HG02970 (cell line): ENCODE results near the gene PVR.
"Not testable (repeated sequence)": the region's sequence is repeated elsewhere in the genome, so short reads cannot be mapped to it uniquely, and the experiment has no call there.

ENCODE experiments used
- ATAC-seq: cut with Tn5 transposase; IDR thresholded peaks from one replicate; pipeline ENCODE4 v1.9.1; 2021; ENCODE audit warnings: mild to moderate bottlenecking, moderate library complexity, moderate number of reproducible peaks; ENCODE audit not compliant: unreplicated experiment, low FRiP score

PVR gene

DNA sequence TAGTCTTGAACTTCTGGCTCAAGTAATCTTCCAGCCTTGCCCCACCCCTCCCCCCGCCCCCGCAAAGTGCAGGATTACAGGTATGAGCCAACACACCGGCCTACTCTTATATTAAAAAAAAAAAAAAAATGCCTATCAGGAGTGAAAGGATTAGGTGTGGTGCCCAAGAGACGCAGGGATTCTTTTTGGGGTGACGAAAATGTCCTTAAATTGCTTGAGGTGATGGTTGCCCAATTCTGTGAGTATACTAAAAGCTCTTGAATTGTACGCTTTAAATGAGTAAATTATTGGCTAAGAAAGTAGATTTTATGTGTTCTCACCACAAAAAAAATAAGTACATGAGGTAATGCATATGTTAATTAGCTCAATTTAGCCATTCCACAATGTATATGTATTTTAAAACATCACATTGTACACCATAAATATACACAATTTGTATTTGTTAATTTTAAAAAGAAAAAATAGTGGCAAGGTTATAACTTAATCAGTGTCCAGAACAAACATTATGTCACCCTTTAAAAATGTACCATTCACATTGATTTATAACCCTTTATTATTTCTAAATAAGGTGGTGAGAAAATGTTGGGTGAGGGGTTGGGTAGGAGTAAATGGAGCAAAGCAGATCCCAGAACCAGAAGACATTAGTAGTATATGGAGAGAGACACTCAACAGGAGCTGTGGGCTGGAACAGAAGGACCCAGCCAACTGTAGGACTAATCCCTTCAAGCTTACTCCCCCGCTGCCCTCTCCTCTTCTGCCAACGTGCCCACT is 26.4 kb upstream of the PVR start:
- ATAC-seq: no peak

DNA sequence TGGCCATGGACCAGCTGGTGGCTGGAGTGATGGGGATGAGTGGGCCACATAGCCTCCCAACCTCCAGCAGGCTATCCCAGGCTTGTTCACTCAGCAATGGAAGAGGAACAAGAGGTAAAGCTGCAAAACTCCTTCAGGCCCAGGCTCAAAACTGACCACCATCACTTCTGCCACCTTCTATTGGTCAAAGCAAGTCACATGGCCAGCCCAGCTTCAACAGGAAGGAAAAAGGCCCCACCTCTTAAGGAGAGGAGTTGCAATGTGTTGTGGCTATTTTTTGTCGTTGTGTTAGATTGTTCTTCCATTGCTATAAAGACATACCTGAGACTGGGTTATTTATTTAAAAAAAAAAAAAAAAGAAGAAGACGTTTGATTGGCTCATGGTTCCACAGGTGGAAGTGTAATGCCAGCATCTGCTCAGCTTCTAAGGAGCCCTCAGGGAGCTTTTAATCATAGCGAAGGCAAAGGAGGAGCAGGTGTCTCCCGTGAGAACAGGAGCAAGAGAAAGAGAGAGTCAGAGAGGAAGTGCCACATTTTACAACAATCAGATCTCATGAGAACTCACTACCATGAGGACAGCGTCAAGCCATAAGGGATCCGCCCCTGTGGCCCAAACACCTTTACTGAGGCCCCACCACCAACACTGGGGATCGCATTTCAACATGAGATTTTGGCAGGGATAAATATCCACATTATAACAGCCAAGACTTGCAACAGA is 24.9 kb upstream of the PVR start:
- ATAC-seq: no peak

DNA sequence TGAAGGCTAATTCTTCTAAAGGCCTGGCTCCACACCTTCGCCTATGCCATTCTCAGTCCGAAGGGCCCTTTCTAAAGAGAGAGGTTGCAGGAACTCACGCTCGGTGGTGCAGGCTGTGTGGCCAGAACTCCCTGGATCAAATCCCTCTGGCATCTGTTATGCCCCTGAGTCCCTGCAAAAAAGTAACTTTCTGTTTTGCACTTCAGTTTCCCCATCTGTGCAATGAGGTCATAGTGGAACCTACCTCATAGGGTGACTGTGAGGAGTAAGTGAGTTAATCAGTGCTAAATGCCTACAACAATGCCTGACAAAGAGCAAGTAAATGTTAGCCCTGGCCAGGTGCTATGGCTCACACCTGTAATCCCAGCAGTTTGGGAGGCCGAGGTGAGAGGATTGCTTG is 23.0 kb upstream of the PVR start:
- no peak for ATAC-seq

DNA sequence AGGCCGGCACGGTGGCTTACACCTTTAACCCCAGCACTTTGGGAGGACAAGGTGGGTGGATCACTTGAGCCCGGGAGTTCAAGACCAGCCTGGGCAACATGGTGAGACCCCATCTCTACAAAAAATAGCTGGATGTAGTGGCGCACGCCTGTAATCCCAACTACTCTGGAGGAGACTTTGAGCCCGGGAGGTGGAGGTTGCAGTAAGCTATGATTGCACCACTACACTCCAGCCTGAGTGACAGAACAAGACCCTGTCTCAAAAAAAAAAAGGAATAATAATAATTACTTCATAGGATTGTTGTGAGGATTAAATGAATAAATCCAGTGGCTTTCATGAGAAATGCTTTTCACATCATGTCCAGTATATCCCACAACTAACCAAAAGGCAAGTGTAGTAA is 22.3 kb upstream of the PVR start:
- no peak for ATAC-seq

DNA sequence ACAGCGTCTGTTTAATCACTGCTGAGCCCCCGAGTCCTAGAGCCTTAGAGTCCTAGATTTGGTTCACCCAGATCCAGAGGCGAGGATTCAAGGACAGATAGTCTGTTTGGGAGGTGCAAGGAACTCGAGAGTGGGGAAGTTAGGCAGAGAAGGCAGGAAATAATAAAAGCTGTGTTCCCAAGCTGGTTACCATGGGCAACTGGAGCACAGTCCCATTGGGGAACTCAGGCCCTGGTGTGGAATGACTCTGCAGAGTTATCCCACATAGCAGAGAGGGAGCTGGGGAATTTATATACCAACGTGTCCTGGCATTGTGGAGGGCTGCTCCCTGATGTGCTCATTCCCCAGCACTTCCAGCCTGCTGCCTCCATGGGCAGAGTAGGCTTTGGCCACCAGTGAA is 20.6 kb upstream of the PVR start:
- ATAC-seq: no peak

DNA sequence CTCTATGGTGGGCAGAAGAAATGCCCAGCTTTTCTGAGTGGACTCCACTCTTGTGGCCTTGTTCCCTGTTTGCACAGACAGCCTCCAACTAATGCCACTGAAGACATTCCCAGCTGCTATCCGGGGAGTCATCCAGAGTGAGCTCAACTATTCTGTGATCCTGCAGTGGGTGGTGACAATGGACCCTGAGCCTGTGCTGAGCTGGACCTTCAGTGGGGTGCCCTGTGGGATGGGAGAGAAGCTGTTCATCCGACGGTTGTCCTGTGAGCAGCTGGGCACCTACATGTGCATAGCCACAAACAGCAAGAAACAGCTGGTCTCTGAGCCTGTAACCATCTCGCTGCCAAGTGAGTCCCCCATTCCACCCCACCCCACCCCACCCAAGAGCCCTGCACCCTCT is 20.1 kb upstream of the PVR start:
- ATAC-seq: no peak

DNA sequence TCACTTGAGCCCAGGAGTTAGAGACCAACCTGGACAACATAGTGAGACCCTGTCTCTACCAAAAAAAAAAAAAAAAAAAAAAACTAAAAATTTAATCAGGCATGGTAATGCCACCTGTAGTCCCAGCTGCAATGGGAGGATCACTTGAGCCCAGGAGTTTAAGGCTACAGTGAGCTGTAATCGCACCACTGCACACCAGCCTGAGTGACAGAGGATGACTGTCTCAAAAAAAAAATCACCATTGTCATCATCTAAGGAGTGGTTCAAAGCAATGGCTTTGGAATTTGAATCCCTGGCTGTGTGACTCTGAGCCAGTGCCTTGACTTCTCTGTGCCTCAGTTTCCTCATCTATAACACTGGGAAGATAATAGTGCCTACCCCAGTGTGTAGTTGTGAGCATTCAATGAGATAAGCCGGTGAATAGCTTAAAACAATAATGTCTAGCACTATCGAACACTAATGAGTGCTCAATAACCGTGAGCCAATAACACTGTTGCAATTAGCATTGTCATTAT is 18.8 kb upstream of the PVR start:
- ATAC-seq: no peak

DNA sequence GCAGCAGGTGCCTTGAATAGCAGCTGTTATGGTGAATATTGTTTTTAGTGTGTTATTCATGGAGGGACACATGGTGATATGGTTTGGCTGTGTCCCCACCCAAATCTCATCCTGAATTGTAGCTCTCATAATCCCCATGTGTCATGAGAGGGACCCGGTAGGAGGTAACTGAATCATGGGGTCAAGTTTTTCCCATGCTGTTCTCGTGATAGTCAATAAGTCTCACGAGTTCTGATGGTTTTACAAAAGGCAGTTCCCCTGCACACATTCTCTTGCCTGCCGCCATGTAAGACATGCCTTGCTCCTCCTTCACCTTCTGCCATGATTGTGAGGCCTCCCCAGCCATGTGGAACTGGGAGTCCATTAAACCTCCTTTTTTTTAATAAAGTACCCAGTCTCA is 18.1 kb upstream of the PVR start:
- not testable (repeated sequence) for ATAC-seq

DNA sequence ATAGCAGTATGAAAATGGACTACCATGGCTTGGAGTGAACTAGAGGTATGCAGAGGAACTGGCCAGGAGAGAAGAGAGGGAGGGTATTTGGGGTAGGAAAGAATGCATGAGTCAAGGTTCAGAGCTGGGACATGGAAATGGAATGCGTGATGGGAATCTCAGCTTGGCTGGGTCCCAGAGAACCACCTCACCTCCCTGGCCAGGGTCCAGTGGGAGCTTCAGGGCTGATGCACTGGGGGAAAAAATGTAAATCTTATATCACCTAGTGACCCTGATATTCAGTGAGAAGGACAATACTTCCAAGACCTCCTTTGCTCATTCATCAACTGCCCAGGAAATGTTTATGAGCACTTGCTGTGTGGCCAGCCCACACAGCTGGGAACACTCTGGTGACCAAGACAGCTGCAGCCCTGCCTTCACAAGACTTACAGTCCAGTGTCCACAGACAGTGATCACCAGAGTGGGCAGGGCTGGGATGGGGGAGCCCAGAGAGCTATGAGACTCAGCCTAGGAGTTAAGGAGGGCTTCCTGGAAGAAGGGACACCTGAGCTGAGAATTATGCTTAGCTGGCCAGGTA is 17.6 kb upstream of the PVR start:
- ATAC-seq: no peak

DNA sequence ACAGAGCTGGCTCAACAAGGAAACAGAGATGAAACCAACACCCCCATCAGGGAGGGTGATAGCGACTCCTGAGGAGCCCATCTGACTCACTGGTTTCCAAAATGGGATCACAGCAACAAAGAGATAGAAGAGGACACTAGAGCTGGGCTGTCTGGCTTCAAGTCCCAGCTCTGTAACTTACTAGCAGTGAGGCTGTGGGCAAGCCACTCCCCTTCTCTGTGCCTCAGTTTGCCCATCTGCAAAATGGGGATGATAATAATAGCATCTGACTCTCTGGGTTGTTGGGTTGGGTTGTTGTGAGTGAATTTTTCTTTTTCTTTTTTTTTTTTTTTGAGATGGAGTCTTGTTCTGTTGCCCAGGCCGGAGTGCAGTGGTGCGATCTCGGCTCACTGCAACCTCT is 16.1 kb upstream of the PVR start:
- ATAC-seq: no peak

DNA sequence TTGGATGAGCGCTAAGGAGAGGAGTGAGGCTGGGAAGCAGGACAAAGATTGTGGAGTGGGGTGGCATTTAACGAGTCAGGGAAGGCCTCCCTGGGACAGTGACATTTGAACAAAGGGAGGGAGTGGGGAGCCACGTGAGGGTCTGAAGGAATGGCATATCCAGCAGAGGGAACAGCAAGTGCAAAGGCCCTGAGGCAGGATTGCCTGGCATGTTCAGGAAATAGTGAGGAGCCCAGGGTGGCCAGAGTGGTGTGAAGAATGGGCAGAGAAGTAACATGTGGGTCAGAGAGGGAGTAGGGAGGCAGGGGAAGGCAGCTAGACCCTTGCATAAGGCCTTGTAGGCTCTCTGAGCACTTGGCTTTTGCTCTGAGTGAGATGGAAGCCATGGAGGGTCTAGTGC is 14.9 kb upstream of the PVR start:
- ATAC-seq: no peak

DNA sequence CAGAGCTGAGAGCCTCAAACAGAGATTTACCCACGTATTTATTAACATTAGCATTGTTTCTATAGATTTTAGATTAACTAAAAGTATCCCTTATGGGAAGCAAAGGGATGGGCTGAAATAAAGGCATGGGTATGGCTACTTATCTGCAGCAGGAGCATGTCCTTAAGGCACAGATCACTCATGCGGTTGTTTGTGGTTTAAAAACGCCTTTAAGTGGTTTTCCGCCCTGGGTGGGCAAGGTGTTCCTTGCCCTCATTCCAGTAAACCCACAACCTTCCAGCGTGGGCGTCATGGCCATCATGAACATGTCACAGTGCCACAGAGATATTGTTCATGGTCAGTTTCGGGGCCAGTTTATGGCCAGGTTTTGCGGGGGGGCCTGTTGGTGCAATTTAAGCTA is 12.1 kb upstream of the PVR start:
- ATAC-seq: not testable (repeated sequence)

DNA sequence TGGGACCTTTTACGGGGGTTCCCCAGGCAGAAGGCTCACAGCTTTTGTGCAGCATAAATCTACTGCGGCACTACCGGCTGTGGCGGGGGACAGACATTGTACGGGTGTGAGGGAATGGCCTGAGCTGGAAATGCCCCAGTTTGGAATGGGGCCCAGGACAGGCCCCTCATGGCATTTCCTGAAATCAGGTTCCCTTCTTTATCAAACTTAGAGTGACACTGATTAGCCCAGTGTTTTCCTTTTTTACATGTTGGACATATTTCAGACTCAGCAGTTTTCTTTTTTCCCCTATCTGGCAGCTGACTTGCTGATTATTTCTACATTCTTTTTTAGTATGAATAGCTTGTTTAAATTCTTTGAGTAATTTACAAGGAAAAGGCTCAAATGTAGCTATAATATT is 9.7 kb upstream of the PVR start:
- ATAC-seq: not testable (repeated sequence)

DNA sequence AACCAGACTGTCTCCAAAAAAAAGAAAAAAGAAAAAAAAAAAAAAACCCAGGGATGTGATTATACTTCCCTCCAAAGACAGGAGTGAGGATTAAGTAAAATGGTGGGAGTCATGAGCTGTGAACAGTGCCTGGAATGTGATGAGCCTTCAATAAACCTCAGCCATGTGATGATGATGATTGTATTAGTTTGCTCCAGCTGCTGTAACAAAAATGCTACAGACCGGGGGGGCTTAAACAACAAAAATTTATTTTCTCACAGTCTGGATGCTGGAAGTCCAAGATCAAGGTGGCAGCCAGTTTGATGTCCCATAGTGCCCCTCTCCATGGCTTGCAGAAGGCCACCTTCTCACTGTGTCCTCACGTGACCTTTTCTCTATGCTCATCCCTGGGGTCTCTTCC is 8.9 kb upstream of the PVR start:
- no peak for ATAC-seq

DNA sequence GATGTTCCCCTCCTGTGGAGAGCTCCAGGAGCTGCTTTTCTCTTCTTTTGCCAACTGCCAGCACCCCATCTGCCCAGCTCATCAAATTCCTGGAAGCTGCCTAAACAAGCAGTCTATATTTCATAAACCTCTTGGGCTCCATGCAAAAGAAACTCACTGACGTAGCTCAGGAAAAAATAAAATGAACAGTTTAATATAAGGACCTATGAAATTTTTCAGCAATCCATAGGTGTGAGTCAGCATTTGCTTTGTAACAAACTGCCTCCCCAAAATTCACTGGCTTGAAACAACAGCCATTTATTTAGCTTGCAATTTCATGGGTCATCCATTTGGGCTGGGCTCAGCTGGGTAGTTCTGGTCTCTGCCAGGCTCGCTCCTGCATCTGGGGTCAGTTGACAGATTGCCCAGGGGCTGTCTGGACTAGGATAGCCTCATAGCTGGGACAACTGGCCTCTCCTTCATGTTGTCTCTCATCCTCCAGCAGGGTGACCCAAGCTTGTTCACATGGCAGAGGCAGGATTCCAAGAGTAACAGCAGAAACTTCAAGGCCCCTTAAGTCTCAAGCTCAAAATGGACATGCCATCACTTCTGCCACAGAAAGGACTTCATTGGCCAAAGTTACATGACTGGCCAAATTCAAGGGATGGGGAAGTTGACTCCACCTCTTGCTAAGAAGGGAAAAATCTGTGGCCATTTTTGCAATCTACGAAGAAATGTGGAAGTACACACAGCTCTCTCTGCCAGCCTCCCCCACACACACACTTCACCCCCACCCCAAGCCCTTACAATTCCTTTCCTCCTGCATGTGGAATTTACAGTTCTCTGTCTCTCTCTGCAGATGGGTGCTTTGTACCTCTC is 7.9 kb upstream of the PVR start:
- no peak for ATAC-seq

DNA sequence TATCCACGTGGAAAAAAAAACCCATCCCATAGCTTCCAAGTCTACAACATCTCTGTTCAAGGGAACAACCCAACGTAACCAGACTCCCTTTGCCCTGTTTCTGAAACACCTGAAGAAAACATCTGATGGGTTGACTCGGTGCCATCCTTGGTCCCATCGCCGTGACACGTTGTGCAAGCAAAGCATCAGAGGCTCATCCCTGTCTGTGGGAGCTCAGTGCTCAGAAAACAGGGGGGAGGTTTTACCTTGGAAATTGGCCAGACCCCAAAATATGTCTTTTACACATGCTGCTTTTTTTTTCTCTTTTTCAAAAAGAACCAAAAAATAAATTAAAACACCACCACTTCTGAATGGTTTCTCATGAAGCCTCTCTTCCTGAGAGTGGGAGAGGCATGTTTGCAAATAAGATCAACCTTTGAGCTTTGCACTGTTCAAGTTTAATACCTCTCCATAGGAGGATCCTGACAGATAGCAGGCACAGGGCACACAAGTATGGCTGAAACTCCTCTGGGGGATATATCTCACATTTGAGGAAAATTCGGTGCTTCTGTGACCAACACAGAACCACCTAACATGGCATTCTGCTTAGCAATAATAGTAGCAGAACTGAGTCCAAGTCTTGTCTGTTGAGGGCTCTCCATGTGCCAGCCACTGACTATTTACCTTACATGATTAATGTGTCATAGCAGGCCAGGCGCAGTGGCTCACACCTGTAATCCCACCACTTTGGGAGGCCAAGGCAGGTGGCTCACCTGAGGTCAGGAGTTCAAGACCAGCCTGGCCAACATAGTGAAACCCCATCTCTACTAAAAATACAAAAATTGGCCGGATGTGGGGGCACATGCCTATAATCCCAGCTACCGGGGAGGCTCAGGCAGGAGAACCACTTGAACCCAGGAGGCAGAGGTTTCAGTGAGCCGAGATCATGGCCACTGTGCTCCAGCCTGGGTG is 7.0 kb upstream of the PVR start:
- no peak for ATAC-seq

DNA sequence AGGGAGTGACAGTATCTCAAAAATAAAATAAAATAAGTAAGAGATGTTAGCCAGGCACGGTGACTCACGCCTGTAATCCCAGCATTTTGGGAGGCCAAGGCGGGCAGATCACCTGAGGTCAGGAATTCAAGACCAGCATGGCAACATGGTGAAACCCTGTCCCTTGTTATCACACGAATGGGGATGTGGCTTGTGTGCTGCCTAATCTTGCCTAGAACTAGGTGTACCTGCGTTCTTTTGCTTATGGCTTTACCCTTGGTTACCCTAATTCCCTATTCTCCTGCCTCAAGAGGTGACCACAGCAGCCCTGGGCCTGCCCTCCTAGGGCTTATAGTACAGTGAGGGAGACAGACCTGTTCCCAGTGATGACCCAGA is 6.3 kb upstream of the PVR start:
- ATAC-seq: no peak

DNA sequence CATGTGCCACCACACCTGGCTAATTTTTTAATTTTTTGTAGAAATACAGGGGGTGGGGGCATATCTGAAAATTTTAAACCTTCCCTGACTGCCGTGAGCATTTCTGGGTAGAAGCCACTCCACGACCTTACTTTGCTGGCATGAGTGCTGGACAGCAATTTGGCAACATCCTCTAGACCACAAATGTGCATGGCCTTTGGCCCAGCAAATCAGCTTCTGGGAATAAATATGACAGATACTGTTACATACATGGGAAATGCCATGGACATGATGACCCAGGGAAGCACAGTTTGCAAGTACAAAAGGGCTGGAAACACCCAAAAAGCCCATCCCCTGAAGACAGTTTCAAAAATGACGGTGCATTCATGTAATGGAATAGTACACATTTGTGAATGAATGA is 3.2 kb upstream of the PVR start:
- ATAC-seq: no peak

DNA sequence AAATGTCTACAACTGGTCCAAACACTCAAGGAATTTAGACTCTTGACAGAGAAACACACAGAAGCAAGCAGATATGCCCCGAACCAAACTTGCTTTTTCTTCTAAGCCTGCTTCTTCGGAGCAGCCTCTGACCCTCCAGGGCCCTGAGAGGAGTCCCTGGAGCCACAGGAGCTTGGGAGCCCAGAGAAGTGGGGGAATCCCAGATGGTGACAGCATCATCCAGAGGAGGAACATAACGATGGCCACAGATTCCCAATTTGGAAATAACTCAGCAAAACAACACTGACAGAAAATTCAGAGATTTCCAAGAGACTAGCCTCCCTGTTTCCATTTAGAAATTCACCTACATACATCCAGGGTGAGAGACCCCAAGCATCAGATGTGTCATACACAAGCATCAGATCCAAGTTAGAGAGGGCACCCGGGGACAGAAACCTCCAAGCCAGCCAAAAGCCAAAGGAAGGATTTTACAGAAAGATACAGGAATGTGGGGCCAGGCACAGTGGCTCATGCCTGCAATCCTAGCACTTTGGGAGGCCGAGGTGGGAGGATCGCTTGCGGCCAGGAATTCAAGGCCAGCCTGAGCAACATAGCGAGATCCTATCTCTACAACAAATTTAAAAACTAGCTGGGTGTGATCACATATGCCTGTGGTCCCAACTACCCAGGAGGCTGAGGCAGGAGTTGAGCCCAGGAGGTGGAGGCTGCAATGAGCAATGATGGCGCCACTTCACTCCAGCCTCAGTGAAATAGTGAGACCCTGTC is 2.0 kb upstream of the PVR start:
- no peak for ATAC-seq
